ENCODE measurements around the gene DDX6. TPM values are rescaled to one million over a fixed set of nuclear protein-coding genes. Genes with fewer than 3 reads are reported as not detected.

Gene DDX6, protein sequence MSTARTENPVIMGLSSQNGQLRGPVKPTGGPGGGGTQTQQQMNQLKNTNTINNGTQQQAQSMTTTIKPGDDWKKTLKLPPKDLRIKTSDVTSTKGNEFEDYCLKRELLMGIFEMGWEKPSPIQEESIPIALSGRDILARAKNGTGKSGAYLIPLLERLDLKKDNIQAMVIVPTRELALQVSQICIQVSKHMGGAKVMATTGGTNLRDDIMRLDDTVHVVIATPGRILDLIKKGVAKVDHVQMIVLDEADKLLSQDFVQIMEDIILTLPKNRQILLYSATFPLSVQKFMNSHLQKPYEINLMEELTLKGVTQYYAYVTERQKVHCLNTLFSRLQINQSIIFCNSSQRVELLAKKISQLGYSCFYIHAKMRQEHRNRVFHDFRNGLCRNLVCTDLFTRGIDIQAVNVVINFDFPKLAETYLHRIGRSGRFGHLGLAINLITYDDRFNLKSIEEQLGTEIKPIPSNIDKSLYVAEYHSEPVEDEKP
- total RNA-seq (2014; rRNA removed): 59.4 and 66.3 TPM in 2 replicates
- percentile 95 among the genes with signal in this experiment for Bru-seq, nascent RNA
- BruChase-seq, experiment 1, labeled RNA remaining after a 6-hour chase: percentile 98 among the genes with signal in this experiment
- BruChase-seq, experiment 2, labeled RNA remaining after a 2-hour chase: percentile 98 among the genes with signal in this experiment
- long read RNA-seq, full-length matches to known transcripts: 26 of 134 reads
- long read RNA-seq, partial matches to known transcripts: 8 of 134 reads
- long read RNA-seq, other reads (novel, unspliced or antisense): 100 of 134 reads

- H3K4me2 ChIP-seq (ENCODE audit: low read length): peak within 1 kb of the TSS; percentile 99
- peak; percentile 75 for DNase-seq
- TF ChIP-seq, protein P1, sequence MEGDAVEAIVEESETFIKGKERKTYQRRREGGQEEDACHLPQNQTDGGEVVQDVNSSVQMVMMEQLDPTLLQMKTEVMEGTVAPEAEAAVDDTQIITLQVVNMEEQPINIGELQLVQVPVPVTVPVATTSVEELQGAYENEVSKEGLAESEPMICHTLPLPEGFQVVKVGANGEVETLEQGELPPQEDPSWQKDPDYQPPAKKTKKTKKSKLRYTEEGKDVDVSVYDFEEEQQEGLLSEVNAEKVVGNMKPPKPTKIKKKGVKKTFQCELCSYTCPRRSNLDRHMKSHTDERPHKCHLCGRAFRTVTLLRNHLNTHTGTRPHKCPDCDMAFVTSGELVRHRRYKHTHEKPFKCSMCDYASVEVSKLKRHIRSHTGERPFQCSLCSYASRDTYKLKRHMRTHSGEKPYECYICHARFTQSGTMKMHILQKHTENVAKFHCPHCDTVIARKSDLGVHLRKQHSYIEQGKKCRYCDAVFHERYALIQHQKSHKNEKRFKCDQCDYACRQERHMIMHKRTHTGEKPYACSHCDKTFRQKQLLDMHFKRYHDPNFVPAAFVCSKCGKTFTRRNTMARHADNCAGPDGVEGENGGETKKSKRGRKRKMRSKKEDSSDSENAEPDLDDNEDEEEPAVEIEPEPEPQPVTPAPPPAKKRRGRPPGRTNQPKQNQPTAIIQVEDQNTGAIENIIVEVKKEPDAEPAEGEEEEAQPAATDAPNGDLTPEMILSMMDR (conservative IDR thresholded peaks at IDR 0.05; ENCODE audit: low read depth, low read length): peak; percentile 26
- TF ChIP-seq EZH2 (IDR thresholded peaks at IDR 0.05; ENCODE audit: low read length, unreplicated experiment): no peak
- intact Hi-C loops (cut with micrococcal nuclease): loop anchor here (2.0 kb wide), 1 partner anchor 101 kb away; no protein-coding TSS in a partner anchor
- peak within 1 kb of the TSS; percentile 97 for H2AFZ ChIP-seq (ENCODE audit: low read length)
- peaks cover 6% of the 10 kb centered on the region for H3F3A ChIP-seq (ENCODE audit: low read length, unreplicated experiment)
- peak within 1 kb of the TSS; percentile 88 for H3K4me3 ChIP-seq (ENCODE audit: low read length)
- peak within 1 kb of the TSS; percentile 81 for H3K27ac ChIP-seq (ENCODE audit: low read length)
- no peaks in the 10 kb centered on the region for H3K27me3 ChIP-seq (ENCODE audit: low read length)
- BruUV-seq (replicated peaks): TSS peak; percentile 84
- peak; percentile 65 for ATAC-seq
- CTCF ChIA-PET: interaction anchor here (0.6 to 0.9 kb wide), 2 partner anchors 101 to 109 kb away, joined by 3 to 6 read pairs; no protein-coding TSS in a partner anchor
- H3K9ac ChIP-seq (ENCODE audit: low read length): peak within 1 kb of the TSS; percentile 99
- H3K4me1 ChIP-seq (ENCODE audit: insufficient read depth, low read length): peaks cover 31% of the 10 kb centered on the region
- H3K36me3 ChIP-seq (ENCODE audit: low read depth, low read length): no peaks in the 10 kb centered on the region; the same call in 1 of the 2 replicates
- peaks cover 29% of the 10 kb centered on the region for H4K20me1 ChIP-seq (ENCODE audit: low read length)
- POLR2A ChIA-PET (ENCODE audit: unreplicated experiment): interaction anchor here (0.5 to 0.7 kb wide), 5 partner anchors 30 to 637 kb away, joined by 3 to 17 read pairs (median 3); partner anchors contain the start of genes RPS25 and TRAPPC4
- no peaks in the 10 kb centered on the region for H3K9me3 ChIP-seq (ENCODE audit: low read length)
- no peaks in the 10 kb centered on the region for H3K9me2 ChIP-seq (replicated peaks; ENCODE audit: low read length)
- H3K79me2 ChIP-seq (ENCODE audit: low read length): peaks cover 56% of the 10 kb centered on the region
Observed at GRCh38 chr11:118791111-118791960, at the start of gene DDX6. Gene DDX6, minus strand, starts transcription at chr11:118791164. Its CDS starts 4,913 bp downstream, at chr11:118786251.

DNA sequence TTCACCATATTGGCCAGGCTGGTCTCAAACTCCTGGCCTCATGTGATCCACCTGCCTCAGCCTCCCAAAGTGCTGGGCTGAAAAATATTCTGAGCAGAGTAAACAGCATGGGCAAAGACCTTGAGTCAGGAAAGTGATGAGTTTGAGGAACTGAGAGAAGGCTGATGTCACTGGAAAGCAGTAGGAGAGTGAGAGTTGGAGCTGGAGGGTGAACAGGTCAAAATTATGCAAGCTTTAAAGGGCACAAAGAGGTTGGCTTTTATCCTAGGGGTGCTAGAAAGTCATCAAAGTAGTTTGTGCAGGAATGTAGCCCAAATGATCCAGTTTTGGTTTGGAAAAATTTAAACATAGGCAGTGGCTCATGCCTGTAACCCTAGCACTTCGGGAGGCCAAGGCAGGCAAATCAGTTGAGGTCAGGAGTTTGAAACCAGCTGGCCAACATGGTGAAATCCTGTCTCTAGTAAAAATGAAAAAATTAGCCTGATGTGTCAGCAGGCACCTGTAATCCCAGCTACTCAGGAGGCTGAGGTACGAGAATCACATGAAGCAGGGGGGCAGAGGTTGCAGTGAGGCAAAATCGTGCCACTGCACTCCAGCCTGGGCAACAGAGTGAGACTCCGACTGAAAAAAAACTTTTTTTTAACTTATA lies 48.1 kb upstream of the DDX6 start:
- Histone ChIP-seq H3K9me2 (replicated peaks; ENCODE audit: low read length) (no peaks in the 10 kb centered on the region), H2AFZ (ENCODE audit: low read length) (no peak overlapping the region), H3K4me1 (ENCODE audit: insufficient read depth, low read length) (no peaks in the 10 kb centered on the region), H3F3A (ENCODE audit: low read length, unreplicated experiment) (no peaks in the 10 kb centered on the region), H3K27me3 (ENCODE audit: low read length) (no peaks in the 10 kb centered on the region), H3K4me3 (ENCODE audit: low read length) (no peak overlapping the region), H3K4me2 (ENCODE audit: low read length) (no peak overlapping the region), H3K9me3 (ENCODE audit: low read length) (no peaks in the 10 kb centered on the region), H4K20me1 (ENCODE audit: low read length) (no peaks in the 10 kb centered on the region), H3K9ac (ENCODE audit: low read length) (no peak overlapping the region), H3K36me3 (ENCODE audit: low read depth, low read length) (no peaks in the 10 kb centered on the region), H3K79me2 (ENCODE audit: low read length) (no peaks in the 10 kb centered on the region), H3K27ac (ENCODE audit: low read length) (no peak overlapping the region)
- BruUV-seq (replicated peaks): no TSS peak
- intact Hi-C loops (cut with micrococcal nuclease): no loop called here
- ChIA-PET CTCF (no interaction called here), POLR2A (ENCODE audit: unreplicated experiment) (no interaction called here)
- TF ChIP-seq, protein P1 (conservative IDR thresholded peaks at IDR 0.05; ENCODE audit: low read depth, low read length): no peak
- TF ChIP-seq EZH2 (IDR thresholded peaks at IDR 0.05; ENCODE audit: low read length, unreplicated experiment) (no peak), EZH2phosphoT487 (IDR thresholded peaks at IDR 0.05; ENCODE audit: borderline replicate concordance, low read length) (no peak)
- DNase-seq: no peak
- ATAC-seq: no peak
